Glutamatergic neuron (in vitro differentiated cells): ENCODE measurements around the gene MYBPHL. TPM values are rescaled to one million over a fixed set of nuclear protein-coding genes. Genes with fewer than 3 reads are reported as not detected.

Source experiments
- DNase-seq: peaks from one replicate; pipeline ENCODE4 v3.0.0; 2022
- H3K27ac Mint-ChIP-seq: one replicate; pipeline ENCODE4 v1.8.0; 2020; ENCODE audit warnings: mild to moderate bottlenecking, mixed read lengths, inconsistent platforms; ENCODE audit not compliant: unreplicated experiment
- H3K27me3 Mint-ChIP-seq: one replicate; pipeline ENCODE4 v1.8.0; 2020; ENCODE audit warnings: mild to moderate bottlenecking, moderate library complexity, mixed read lengths, inconsistent platforms; ENCODE audit not compliant: unreplicated experiment
- H3K36me3 Mint-ChIP-seq: one replicate; pipeline ENCODE4 v1.8.0; 2020; ENCODE audit warnings: mild to moderate bottlenecking, mixed read lengths, inconsistent platforms; ENCODE audit not compliant: unreplicated experiment
- H3K4me1 Mint-ChIP-seq: one replicate; pipeline ENCODE4 v1.8.0; 2020; ENCODE audit warnings: mild to moderate bottlenecking, low read depth, mixed read lengths, inconsistent platforms; ENCODE audit not compliant: unreplicated experiment
- H3K4me3 Mint-ChIP-seq: one replicate; pipeline ENCODE4 v1.8.0; 2020; ENCODE audit warnings: mild to moderate bottlenecking, mixed read lengths, inconsistent platforms; ENCODE audit not compliant: unreplicated experiment
- H3K9me3 Mint-ChIP-seq: one replicate; pipeline ENCODE4 v1.8.0; 2020; ENCODE audit warnings: mild to moderate bottlenecking, moderate library complexity, mixed read lengths, inconsistent platforms; ENCODE audit not compliant: unreplicated experiment
- CTCF ChIP-seq: fragments of 200-600 bp; sonication (generic); IDR thresholded peaks from one replicate; pipeline ENCODE4 v1.5.0; 2021; ENCODE audit not compliant: partially characterized antibody, unreplicated experiment
- total RNA-seq: library from RNA; stranded (reverse); fragmentation: NEBNext Ultra II Directional; extraction: Animal tissue kit (Norgen Biotek cat#: 25700); gene quantifications from one replicate; pipeline ENCODE4 v1.2.1, GENCODE V29; 2021; ENCODE audit not compliant: unreplicated experiment

MYBPHL gene
- total RNA-seq, 1 donor from 2014 or later: 0.64 TPM

DNA sequence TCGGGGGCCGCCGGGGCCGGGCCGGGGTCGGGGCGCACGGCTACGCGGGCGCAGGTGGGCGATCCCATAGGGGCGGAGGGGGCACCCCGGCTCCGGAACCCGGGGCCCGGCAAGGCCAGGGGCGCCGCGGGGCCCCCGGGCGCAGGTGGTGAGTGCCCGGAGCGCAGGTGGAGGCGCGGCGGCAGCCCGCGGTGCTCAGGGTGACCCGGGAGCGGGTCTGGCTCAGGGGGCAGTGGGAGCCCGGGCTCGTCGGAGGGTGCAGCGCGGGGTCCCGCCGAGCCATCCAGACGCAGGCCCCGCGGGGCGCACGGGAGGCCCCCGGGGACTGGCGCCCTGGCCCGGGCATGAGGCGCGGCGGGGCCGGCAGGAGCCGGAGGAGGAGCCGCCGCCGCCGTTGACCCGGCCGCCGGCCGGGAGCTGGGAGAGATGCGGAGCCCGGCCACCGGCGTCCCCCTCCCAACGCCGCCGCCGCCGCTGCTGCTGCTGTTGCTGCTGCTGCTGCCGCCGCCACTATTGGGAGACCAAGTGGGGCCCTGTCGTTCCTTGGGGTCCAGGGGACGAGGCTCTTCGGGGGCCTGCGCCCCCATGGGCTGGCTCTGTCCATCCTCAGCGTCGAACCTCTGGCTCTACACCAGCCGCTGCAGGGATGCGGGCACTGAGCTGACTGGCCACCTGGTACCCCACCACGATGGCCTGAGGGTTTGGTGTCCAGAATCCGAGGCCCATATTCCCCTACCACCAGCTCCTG, 57.0 kb downstream of the MYBPHL start:
- peak overlapping the region; percentile 76 for H3K4me3 Mint-ChIP-seq
- peak; percentile 55 for DNase-seq
- peaks cover 37% of the 10 kb centered on the region for H3K4me1 Mint-ChIP-seq
- peaks cover 18% of the 10 kb centered on the region for H3K27me3 Mint-ChIP-seq
- H3K27ac Mint-ChIP-seq: peak overlapping the region; percentile 68
- TF ChIP-seq CTCF: no peak
- peaks cover 9% of the 10 kb centered on the region for H3K9me3 Mint-ChIP-seq
- H3K36me3 Mint-ChIP-seq: peaks cover 12% of the 10 kb centered on the region

DNA sequence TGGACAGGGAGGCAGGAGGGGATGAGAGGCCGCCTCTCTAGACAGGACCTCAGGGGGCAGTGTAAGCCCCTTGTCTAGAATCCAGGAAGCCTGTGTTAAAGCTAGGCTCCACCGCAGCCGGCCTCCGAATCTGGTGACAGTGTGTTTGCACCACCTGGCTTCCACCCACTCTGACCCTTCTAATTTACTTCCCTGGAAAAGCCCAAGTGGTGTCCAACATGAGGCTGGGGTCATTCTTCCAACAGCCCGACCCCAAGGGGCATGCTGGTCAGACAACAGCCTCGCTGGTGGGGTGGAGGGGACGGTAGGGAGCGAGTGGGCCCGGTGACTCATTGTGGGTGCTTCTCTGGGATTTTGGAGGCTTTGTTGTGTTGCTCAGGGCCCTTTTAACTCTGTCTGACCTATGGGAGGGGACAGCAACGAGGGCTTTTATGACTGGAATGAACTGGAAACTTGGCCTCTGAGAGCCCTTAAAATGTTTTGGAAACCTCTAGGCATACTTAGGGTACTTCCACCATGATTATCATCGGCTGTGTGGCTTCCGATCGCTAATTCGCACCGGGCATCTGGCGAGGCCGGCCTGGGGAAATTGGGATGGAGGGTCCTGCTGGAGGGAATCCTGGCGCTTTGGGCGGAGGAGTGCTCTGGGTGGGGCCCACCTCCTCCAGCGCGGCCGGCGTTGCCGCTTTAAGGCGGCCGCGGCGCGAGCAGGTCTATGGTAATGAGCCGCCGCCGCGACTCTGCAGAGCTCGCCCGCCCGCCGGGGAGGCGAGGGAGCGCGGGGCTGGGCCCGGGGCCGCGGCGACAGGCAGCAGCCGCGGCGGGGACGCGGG, 57.8 kb downstream of the MYBPHL start, which contains the start of gene CELSR2:
CELSR2 (plus strand) TSS at position 743 of the 833 bp plus-strand sequence. CDS start 541 bp downstream, outside the sequence.
- Mint-ChIP-seq H3K9me3 (peaks cover 12% of the 10 kb centered on the region), H3K27me3 (peaks cover 18% of the 10 kb centered on the region), H3K4me3 (peak within 1 kb of the TSS; percentile 76), H3K27ac (peak within 1 kb of the TSS; percentile 73), H3K4me1 (peaks cover 41% of the 10 kb centered on the region), H3K36me3 (peaks cover 12% of the 10 kb centered on the region)
- no peak for TF ChIP-seq CTCF
- peak; percentile 84 for DNase-seq

DNA sequence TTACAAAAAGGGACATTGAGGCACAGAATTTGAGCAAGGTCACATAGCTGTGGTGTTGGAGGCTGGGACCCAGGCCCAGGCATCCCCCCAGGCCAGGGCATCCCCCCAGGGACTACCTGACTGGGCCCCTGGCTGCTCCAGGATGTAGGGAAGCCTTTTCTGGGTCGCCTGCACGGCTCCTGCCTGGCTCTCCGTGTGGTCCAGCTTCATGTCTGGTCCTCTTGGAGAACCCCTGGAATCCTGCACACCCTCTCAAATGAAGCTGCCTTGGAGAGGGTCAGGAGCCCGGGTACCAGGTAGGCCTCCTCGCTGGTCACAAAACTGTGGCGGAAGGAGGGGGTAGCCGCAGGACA, 58.4 kb downstream of the MYBPHL start:
- H3K4me1 Mint-ChIP-seq: peaks cover 41% of the 10 kb centered on the region
- no peak for TF ChIP-seq CTCF
- H3K9me3 Mint-ChIP-seq: peaks cover 14% of the 10 kb centered on the region
- H3K27ac Mint-ChIP-seq: no peak overlapping the region
- H3K36me3 Mint-ChIP-seq: peaks cover 12% of the 10 kb centered on the region
- H3K4me3 Mint-ChIP-seq: peak overlapping the region; percentile 40
- H3K27me3 Mint-ChIP-seq: peaks cover 22% of the 10 kb centered on the region
- DNase-seq: no peak

DNA sequence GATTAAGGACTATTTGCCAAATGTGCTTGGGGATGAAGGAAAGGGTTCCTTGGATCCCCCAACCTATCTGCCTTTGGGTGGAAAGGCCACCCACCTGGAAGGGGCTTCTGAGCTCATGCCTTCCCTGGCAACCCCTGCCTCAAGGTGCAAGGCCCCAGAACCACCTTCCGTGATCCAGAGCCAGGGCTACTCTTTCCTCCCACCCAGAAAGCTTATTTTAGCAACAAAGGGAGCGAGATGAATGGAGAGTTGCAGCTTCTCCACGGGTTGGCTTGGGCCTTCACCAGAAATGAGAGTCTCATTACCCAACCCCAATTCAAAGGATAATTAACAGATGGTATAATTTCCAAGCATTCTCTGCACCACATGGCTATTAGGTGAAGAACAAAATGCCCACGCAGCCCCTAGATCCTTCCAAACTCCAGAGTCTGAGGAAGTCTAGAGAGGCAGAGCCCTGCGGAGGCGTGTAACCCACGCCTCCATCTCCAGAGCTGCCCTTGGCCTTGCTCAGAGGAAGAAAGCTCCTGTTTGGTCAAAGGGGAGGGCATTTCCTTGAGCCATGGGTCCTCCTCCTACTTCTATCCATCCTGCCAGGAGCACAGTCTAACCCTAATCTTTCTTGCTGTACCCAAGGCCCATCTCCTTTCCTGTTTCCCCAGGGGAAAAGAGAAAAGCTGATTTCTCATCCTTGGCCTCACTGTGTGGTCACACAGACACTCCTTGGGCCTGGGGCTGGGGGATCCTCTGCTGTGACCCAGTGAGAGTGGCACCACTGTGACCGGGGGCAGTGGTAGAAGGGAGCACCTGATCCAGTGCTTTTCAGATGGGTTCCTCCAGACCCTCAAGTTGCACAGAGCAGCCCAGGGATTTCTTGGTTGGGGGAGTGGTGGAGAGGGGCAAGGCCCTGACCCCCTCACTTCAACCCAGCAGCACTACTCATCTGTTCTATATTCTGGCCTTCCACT, 59.1 kb downstream of the MYBPHL start:
- no peak for DNase-seq
- no peak overlapping the region for H3K27ac Mint-ChIP-seq
- peaks cover 25% of the 10 kb centered on the region for H3K27me3 Mint-ChIP-seq
- no peak for TF ChIP-seq CTCF
- H3K4me1 Mint-ChIP-seq: peaks cover 41% of the 10 kb centered on the region
- peaks cover 12% of the 10 kb centered on the region for H3K36me3 Mint-ChIP-seq
- peaks cover 18% of the 10 kb centered on the region for H3K9me3 Mint-ChIP-seq
- peak overlapping the region; percentile 40 for H3K4me3 Mint-ChIP-seq
